Kasumi-1 (cell line): ENCODE measurements around the gene POLA1.

Experiments used
- DNase-seq, 2 experiments: peaks; one replicate each; lab custom pipeline; 2025; lab: John Stamatoyannopoulos, UW

Gene POLA1

GRCh38 chrX:24982306-24982965 is 288.7 kb downstream of the POLA1 start:
- no peak for DNase-seq

- DNase-seq: no peak
Observed at GRCh38 chrX:24983931-24984330, 290.2 kb downstream of the POLA1 start.

GRCh38 chrX:24985120-24985519 is 291.4 kb downstream of the POLA1 start:
- no peak for DNase-seq

GRCh38 chrX:24987731-24988130 is 294.0 kb downstream of the POLA1 start:
- no peak for DNase-seq

- DNase-seq: no peak
Observed at GRCh38 chrX:24988314-24988713, 294.6 kb downstream of the POLA1 start.

- no peak for DNase-seq
Observed at GRCh38 chrX:24990535-24990934, 296.8 kb downstream of the POLA1 start.

GRCh38 chrX:24993879-24994278 is 300.2 kb downstream of the POLA1 start:
- no peak for DNase-seq

- no peak for DNase-seq
Observed at GRCh38 chrX:24996096-24996709, 302.5 kb downstream of the POLA1 start.

- no peak for DNase-seq
Observed at GRCh38 chrX:24999511-24999910, 305.8 kb downstream of the POLA1 start.

GRCh38 chrX:25001808-25002660 is 308.3 kb downstream of the POLA1 start:
- no peak for DNase-seq

- no peak for DNase-seq
Observed at GRCh38 chrX:25002661-25003020, 308.9 kb downstream of the POLA1 start.

- no peak for DNase-seq
Observed at GRCh38 chrX:25003066-25003849, 309.5 kb downstream of the POLA1 start.

GRCh38 chrX:25004040-25004439 is 310.3 kb downstream of the POLA1 start:
- DNase-seq: no peak

- DNase-seq: no peak
Observed at GRCh38 chrX:25004485-25005032, 310.8 kb downstream of the POLA1 start.

- no peak for DNase-seq
Observed at GRCh38 chrX:25005034-25005381, 311.3 kb downstream of the POLA1 start.

- DNase-seq: no peak
Observed at GRCh38 chrX:25005382-25006185, 311.9 kb downstream of the POLA1 start.

GRCh38 chrX:25006586-25007058 is 312.9 kb downstream of the POLA1 start:
- no peak for DNase-seq

GRCh38 chrX:25007059-25008053 is 313.6 kb downstream of the POLA1 start:
- DNase-seq: no peak

GRCh38 chrX:25009407-25009806 is 315.7 kb downstream of the POLA1 start:
- DNase-seq: no peak
